NCI-H774 (cell line): Measurements from ENCODE around the gene TRIM49C.
"Not testable (repeated sequence)": the region's sequence is repeated elsewhere in the genome, so short reads cannot be mapped to it uniquely, and the experiment has no call there.

Source experiments
- DNase-seq: peaks from one replicate; lab custom pipeline; 2025; lab: John Stamatoyannopoulos, UW

TRIM49C gene

GRCh38 chr11:90030806-90031205 is at the start of gene TRIM49C:
Gene TRIM49C (plus strand): TSS chr11:90031106. CDS start chr11:90035212, 4,106 bp downstream.
- not testable (repeated sequence) for DNase-seq

- DNase-seq: not testable (repeated sequence)
Measured at GRCh38 chr11:90024184-90024583, 6.7 kb upstream of the TRIM49C start.

GRCh38 chr11:90051591-90052209 is 20.8 kb downstream of the TRIM49C start:
- not testable (repeated sequence) for DNase-seq

- DNase-seq: not testable (repeated sequence)
Measured at GRCh38 chr11:90052311-90052710, 21.4 kb downstream of the TRIM49C start.

DNA sequence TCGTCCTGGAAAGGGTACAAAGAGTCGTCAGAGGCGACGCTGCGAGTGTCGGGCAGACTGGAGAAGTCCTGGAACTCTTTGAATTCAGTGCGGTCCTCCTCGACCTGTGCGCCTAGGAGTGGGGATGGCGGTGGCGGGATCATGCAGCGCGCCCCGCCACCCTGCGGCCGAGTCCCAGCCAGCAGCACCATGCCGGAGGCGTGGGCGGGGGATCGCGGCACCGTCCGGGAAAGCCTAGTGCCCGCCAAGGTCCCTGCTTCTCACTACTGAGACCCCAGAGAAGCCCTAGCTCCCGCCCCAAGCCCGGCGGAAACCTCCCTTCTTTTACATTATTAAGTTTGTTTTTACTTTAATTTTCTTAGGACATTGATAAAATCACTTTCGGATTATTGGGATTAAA is 22.6 kb downstream of the TRIM49C start:
- DNase-seq: not testable (repeated sequence)

DNA sequence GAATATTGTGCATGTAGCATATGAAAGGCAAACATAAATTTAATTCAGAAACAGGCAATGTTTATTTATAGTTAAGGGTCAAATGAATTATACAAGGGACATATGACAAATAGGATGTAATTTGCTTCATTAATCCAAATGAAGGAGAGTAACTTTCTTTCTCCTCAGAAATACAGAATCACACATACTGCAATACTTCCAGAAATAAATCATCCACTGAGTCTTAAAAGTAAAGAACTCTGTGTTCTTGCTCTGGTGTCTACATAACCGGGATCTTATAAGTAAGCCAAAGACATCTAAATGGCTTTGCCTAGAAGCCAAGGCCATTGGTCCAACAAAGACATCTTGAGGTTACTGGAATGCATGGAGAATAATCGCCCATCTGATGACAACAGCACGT is 54.7 kb downstream of the TRIM49C start, which contains the start of gene UBTFL1:
Gene UBTFL1, plus strand, starts transcription at position 301 of the 400 bp plus-strand sequence. Its CDS starts 0 bp downstream, at position 301.
- not testable (repeated sequence) for DNase-seq

DNA sequence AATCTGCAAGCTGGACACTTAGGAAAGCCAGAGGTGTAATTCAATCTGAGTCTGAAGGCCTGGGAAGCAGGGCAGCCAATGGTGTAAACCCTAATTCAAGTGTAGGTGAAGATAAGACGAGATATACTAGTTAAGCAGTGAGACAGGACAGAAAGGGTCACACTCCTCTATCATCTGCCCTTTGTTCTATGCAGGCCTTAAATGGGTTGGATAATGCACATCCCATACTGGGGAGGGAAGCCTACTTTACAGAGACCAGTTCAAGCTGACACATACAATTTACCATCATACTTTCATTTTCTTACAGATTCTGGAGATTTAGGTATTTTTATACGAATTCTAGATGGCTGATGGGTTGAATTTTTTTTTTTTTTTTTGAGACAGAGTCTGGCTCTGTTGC is 57.8 kb downstream of the TRIM49C start:
- DNase-seq: not testable (repeated sequence)
